Mammary epithelial cell (primary cell): ENCODE results near the gene ACAP3.

Experiments used
- EZH2 ChIP-seq: IDR thresholded peaks from 2 replicates; pipeline ENCODE4 v1.6.1; 2012; ENCODE audit warnings: low read length, inconsistent platforms, borderline replicate concordance
- TF ChIP-seq, protein P1 (sequence below), 2 donors: IDR thresholded peaks in 1 of 2; conservative IDR thresholded peaks in 1 of 2; 2 replicates each; pipeline ENCODE4 v1.5.1; 2011 to 2012; ENCODE audit warnings: inconsistent platforms in 2 of 2, low read length in 2 of 2, mild to moderate bottlenecking in 2 of 2, control low read depth in 1 of 2, low read depth in 1 of 2; ENCODE audit not compliant: insufficient read depth in 1 of 2; ENCODE audit errors: extremely low read depth in 1 of 2

GRCh38 chr1:1309251-1310108 is 1.8 kb upstream of the ACAP3 start:
- TF ChIP-seq EZH2: no peak
- TF ChIP-seq, protein P1, sequence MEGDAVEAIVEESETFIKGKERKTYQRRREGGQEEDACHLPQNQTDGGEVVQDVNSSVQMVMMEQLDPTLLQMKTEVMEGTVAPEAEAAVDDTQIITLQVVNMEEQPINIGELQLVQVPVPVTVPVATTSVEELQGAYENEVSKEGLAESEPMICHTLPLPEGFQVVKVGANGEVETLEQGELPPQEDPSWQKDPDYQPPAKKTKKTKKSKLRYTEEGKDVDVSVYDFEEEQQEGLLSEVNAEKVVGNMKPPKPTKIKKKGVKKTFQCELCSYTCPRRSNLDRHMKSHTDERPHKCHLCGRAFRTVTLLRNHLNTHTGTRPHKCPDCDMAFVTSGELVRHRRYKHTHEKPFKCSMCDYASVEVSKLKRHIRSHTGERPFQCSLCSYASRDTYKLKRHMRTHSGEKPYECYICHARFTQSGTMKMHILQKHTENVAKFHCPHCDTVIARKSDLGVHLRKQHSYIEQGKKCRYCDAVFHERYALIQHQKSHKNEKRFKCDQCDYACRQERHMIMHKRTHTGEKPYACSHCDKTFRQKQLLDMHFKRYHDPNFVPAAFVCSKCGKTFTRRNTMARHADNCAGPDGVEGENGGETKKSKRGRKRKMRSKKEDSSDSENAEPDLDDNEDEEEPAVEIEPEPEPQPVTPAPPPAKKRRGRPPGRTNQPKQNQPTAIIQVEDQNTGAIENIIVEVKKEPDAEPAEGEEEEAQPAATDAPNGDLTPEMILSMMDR (conservative IDR thresholded peaks at IDR 0.05 in 1 of 2, IDR thresholded peaks at IDR 0.05 in 1 of 2; ENCODE audit: extremely low read depth in 1 of 2, insufficient read depth in 1 of 2, low read depth in 1 of 2, low read length in 2 of 2): no peak
